GM12875 (cell line): ENCODE data around the gene TMEM272.

Experiments used
- H3K4me3 ChIP-seq: one replicate; pipeline ENCODE4 v1.5.1; 2011; ENCODE audit warnings: low read depth, low read length, control low read depth
- CTCF ChIP-seq: IDR thresholded peaks from 2 replicates; pipeline ENCODE4 v1.5.1; 2011; ENCODE audit warnings: low read depth, mild to moderate bottlenecking, control low read depth, inconsistent platforms, low read length, moderate library complexity, borderline replicate concordance; ENCODE audit not compliant: insufficient read depth

The TMEM272 gene

DNA sequence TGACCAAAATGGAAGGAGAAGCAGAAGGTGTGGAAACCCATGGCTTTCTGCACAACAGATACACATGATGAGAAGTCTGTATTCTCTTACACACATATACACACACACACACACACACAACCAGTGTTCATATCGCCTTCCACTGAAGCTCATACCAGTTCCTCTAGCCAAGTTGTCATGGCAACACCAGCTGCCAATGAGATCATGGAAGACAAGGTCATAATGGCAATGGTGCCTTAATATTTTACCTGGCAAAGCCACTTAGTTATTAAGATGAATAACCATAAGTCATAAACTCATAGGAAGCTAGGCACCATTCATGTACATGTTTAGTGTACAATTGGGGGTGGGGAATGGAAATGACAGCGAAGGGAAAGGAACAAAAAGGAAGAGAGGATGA is 38.4 kb downstream of the TMEM272 start:
- TF ChIP-seq CTCF = no peak
- H3K4me3 ChIP-seq = no peak overlapping the region

- no peak overlapping the region for H3K4me3 ChIP-seq
Observed at GRCh38 chr13:51805925-51806324, 39.1 kb downstream of the TMEM272 start.

DNA sequence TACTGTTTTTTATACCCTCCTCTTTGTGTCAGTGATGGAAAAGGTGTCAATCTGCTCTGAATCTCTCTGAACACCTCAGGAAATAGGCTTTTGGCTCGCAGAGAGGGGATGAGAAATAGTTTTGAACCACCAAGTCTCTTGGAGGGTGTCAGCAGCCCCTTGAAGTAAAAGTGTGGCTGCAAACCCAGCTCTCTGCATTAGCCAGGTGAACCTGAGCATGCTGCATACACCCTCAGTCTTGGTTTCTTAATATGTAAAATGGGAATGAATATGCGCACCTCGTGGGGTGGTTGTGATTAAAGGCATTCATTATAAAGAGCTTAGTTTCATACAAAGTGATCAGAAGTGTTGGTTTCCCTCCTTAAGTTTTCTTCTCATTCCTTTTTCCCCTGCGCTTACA is 39.7 kb downstream of the TMEM272 start:
- H3K4me3 ChIP-seq = no peak overlapping the region
- no peak for TF ChIP-seq CTCF

More at GRCh38 chr13:51805925-51806324, 39.1 kb downstream of the TMEM272 start:
- no peak for TF ChIP-seq CTCF

GRCh38 chr13:51804295-51805172 is 40.4 kb downstream of the TMEM272 start:
- H3K4me3 ChIP-seq = peak overlapping the region; percentile 76
- no peak for TF ChIP-seq CTCF

DNA sequence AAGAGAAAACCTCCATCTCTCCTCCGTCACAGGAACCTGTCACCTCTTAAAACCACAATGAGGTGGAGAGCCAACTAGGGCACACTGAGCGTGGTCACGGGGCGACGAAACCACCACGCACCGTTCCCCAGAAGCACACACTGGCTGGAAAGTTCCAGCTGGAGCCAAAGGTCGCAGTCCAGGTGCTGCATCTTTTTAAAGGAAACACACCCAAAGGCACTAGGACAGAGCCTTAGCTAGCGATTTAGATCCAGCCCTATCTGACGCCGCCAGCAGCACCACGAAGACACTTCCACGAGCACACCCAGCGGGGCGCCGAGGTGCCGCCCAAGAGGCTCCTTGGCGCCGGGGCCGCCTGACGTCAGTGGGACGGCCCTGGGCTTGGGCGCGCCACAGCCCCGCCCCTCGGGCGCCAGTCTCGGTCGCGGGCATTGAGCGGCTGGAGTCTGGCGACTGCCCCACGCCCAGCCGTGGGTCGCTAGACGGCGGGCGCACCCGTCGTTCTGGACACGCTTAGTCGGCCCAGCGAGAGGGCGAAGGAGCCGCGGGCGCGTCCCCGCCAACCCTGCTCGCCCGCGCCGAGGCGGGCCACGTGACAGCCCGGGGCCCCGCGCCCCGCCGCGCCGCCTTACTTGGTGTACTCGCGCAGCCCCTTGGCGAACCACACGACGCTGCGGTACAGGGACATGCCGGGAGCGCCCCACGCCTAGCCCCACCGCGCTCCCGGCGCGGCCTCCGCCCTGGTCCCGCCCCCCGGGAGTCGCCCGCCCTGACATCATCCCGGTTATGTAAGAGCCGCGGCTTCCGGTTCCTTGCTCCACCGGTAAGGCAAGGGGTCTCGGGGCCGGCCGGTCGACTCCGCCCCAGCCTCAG is 41.3 kb downstream of the TMEM272 start, which contains the start of gene DHRS12:
Gene DHRS12 (minus strand): TSS at position 742 of the 873 bp plus-strand sequence. CDS start 4,504 bp downstream, outside the sequence.
- TF ChIP-seq CTCF = 0 out of 2 replicates have a peak, but pooled peaks have one; percentile 5
- H3K4me3 ChIP-seq = peak within 1 kb of the TSS; percentile 76

DNA sequence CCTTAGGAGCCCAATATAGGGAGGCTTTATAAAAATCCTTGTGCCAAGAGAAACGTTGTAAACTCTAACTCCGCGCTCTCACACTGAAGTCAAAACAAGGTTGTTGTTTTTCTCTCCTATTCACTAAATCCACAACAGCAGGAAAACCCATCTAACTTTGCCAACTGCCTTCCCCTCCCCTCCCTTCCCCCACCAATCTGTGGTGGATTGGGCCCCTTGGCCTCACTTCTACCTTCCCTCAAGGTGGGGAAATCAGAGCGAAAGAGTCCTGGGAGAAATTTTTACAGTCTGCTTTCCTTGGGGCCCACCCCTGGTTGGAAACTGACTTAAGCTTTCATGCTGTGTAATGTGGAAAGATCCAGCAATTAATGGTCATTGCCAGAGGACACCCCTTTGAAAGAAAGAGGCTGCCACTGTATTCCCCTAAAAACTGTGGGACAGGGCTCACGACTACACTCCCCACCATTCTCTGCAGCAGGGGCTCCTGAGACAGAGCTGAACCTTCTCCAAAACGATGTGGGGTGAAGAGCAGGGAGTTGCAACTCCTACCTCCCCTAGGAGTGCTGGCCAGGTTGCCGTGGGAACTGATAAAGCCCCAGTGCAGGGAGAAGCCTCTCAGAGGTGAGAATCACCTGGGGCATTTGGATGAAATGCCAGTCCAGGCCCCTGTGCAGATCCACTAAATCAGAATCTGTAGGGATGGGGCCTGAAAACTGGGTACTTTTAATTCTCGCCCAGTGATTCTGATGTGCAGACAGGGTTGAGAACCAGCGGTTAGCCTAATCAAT is 42.2 kb downstream of the TMEM272 start:
- H3K4me3 ChIP-seq = peak overlapping the region; percentile 76
- TF ChIP-seq CTCF = no peak
